Stomach (tissue), 4 donors: ENCODE results near the gene PLXNA1.

Source experiments
- CTCF ChIP-seq, 7 experiments: fragments of 450-650 bp in 4 of 7; fragments of 200-600 bp in 3 of 7; sonication (generic) in 3 of 7; IDR thresholded peaks; one replicate each; pipeline ENCODE4 v1.5.1; 2016 to 2019; ENCODE audit warnings: antibody characterized with exemption in 7 of 7, control low read depth in 2 of 7, mild to moderate bottlenecking in 1 of 7
- POLR2A ChIP-seq, 4 donors: fragments of 450-650 bp; IDR thresholded peaks; one replicate each; pipeline ENCODE4 v1.6.1; 2016; ENCODE audit warnings: antibody characterized with exemption in 4 of 4, control low read depth in 2 of 4, mild to moderate bottlenecking in 1 of 4, moderate library complexity in 1 of 4
- POLR2AphosphoS5 ChIP-seq, 3 donors: sonication (generic); formaldehyde crosslinking; IDR thresholded peaks; one replicate each; pipeline ENCODE4 v1.6.1; 2016; ENCODE audit warnings: antibody characterized with exemption in 3 of 3

- TF ChIP-seq POLR2A (IDR thresholded peaks at IDR 0.05) (no peak), POLR2AphosphoS5 (IDR thresholded peaks at IDR 0.05) (no peak), CTCF (IDR thresholded peaks at IDR 0.05) (no peak)
Measured at GRCh38 chr3:126983653-126984390, 907 bp downstream of the PLXNA1 start.
